H1 (cell line): Measurements from ENCODE around the gene NBL1. TPM values are rescaled to one million over a fixed set of nuclear protein-coding genes. Genes with fewer than 3 reads are reported as not detected.
"Not testable (repeated sequence)": the region's sequence is repeated elsewhere in the genome, so short reads cannot be mapped to it uniquely, and the experiment has no call there.

ENCODE experiments used
- CTCF ChIA-PET: fragments of 300-600 bp; sonication (Branson Sonifier 250); formaldehyde crosslinking; loops from one replicate; lab custom pipeline; 2021; ENCODE audit not compliant: partially characterized antibody; lab: Charles Lee
- POLR2A ChIA-PET: fragments of 300-600 bp; sonication (Branson Sonifier 250); formaldehyde crosslinking; loops from one replicate; lab custom pipeline; 2021; ENCODE audit warnings: inconsistent platforms; ENCODE audit not compliant: partially characterized antibody; lab: Charles Lee
- DNase-seq, 2 experiments: peaks; one replicate each; pipeline versions ENCODE4 v3.0.0 to v3.0.0-alpha.2; 2010 to 2022; ENCODE audit warnings: low spot score in 2 of 2, low read depth in 1 of 2, mixed read lengths in 1 of 2
- FAIRE-seq: peaks from 2 replicates; lab custom pipeline; 2011; peaks lifted over from hg19 to GRCh38; lab: Jason Lieb, UNC
- H2AFZ ChIP-seq: 2 replicates; pipeline ENCODE4 v1.8.1; 2012; ENCODE audit warnings: low read length, inconsistent platforms
- H2AK5ac ChIP-seq: 2 replicates; pipeline ENCODE4 v1.6.1; 2013; ENCODE audit warnings: low read depth, low read length
- H2BK120ac ChIP-seq: replicated peaks from 2 replicates; pipeline ENCODE3; 2013; ENCODE audit warnings: low read depth, low read length, inconsistent platforms
- H2BK12ac ChIP-seq: 2 replicates; pipeline ENCODE4 v1.6.1; 2013; ENCODE audit warnings: low read depth, low read length
- H2BK15ac ChIP-seq: 2 replicates; pipeline ENCODE4 v1.6.1; 2013; ENCODE audit warnings: low read length
- H2BK20ac ChIP-seq: 2 replicates; pipeline ENCODE4 v1.6.1; 2013; ENCODE audit warnings: low read length
- H2BK5ac ChIP-seq: 2 replicates; pipeline ENCODE4 v1.6.1; 2013; ENCODE audit warnings: low read depth, low read length
- H3K14ac ChIP-seq: 2 replicates; pipeline ENCODE4 v1.6.1; 2013; ENCODE audit warnings: inconsistent platforms; ENCODE audit not compliant: insufficient read length
- H3K18ac ChIP-seq: 2 replicates; pipeline ENCODE4 v1.6.1; 2013; ENCODE audit warnings: low read length; ENCODE audit errors: extremely low read depth
- H3K23ac ChIP-seq: 2 replicates; pipeline ENCODE4 v1.6.1; 2013; ENCODE audit warnings: inconsistent platforms; ENCODE audit not compliant: insufficient read length
- H3K23me2 ChIP-seq: 2 replicates; pipeline ENCODE4 v1.6.1; 2013; ENCODE audit warnings: low read depth, low read length
- H3K27ac ChIP-seq: 2 replicates; pipeline ENCODE4 v1.6.1; 2011; ENCODE audit warnings: low read depth, low read length, inconsistent platforms
- H3K27me3 ChIP-seq, 4 experiments: replicated peaks in 1 of 4; 1 replicate in 1 of 4; 2 replicates in 3 of 4; pipeline versions ENCODE4 v1.6.1 to v1.8.1; 2011 to 2013; ENCODE audit warnings: low read length in 3 of 4, mild to moderate bottlenecking in 3 of 4, inconsistent platforms in 2 of 4, mixed read lengths in 2 of 4, moderate library complexity in 1 of 4; ENCODE audit not compliant: control insufficient read depth in 3 of 4, insufficient read depth in 3 of 4; ENCODE audit errors: extremely low read depth in 1 of 4
- H3K36me3 ChIP-seq, 4 experiments: 2 replicates each; pipeline versions ENCODE4 v1.6.1 to v1.8.1; 2011 to 2013; ENCODE audit warnings: mild to moderate bottlenecking in 4 of 4, low read length in 3 of 4, moderate library complexity in 2 of 4, control low read depth in 1 of 4, inconsistent platforms in 1 of 4; ENCODE audit not compliant: insufficient read depth in 4 of 4, control insufficient read depth in 2 of 4
- H3K4ac ChIP-seq: replicated peaks from 2 replicates; pipeline ENCODE3; 2013; ENCODE audit warnings: low read length, low read depth, mixed read lengths, inconsistent platforms; ENCODE audit not compliant: insufficient read length
- H3K4me1 ChIP-seq, 4 experiments: replicated peaks in 1 of 4; 1 replicate in 1 of 4; 2 replicates in 3 of 4; pipeline versions ENCODE4 v1.6.1 to v1.8.1; 2011 to 2013; ENCODE audit warnings: low read length in 3 of 4, inconsistent platforms in 2 of 4, mixed read lengths in 1 of 4; ENCODE audit not compliant: insufficient read depth in 4 of 4, control insufficient read depth in 3 of 4
- H3K4me2 ChIP-seq, 2 experiments: 2 replicates each; pipeline versions ENCODE4 v1.6.1 to v1.8.1; 2011 to 2013; ENCODE audit warnings: low read depth in 2 of 2, low read length in 2 of 2, control low read depth in 1 of 2, inconsistent platforms in 1 of 2, mild to moderate bottlenecking in 1 of 2; ENCODE audit not compliant: insufficient read depth in 1 of 2
- H3K4me3 ChIP-seq, 4 experiments: fragments of 200-600, 300-600 bp in 1 of 4; sonication (generic), shearing (Covaris generic), sonication (Bioruptor Twin) in 1 of 4; 2 replicates each; pipeline versions ENCODE4 v1.5.1 to v1.8.1; 2011 to 2016; ENCODE audit warnings: low read length in 4 of 4, low read depth in 3 of 4, control low read depth in 2 of 4, inconsistent platforms in 2 of 4, mild to moderate bottlenecking in 2 of 4, mixed read lengths in 1 of 4, moderate library complexity in 1 of 4; ENCODE audit not compliant: insufficient read depth in 2 of 4; ENCODE audit errors: extremely low read depth in 1 of 4
- H3K56ac ChIP-seq: replicated peaks from 2 replicates; pipeline ENCODE3; 2013; ENCODE audit warnings: low read depth, mild to moderate bottlenecking, mixed read lengths, low read length, inconsistent platforms; ENCODE audit not compliant: insufficient read length
- H3K79me1 ChIP-seq: 2 replicates; pipeline ENCODE4 v1.6.1; 2013; ENCODE audit warnings: low read depth, low read length, control low read depth
- H3K79me2 ChIP-seq, 2 experiments: 2 replicates each; pipeline versions ENCODE4 v1.6.1 to v1.8.1; 2012 to 2013; ENCODE audit warnings: low read length in 2 of 2, mild to moderate bottlenecking in 2 of 2, inconsistent platforms in 1 of 2; ENCODE audit not compliant: insufficient read depth in 2 of 2, control insufficient read depth in 1 of 2
- H3K9ac ChIP-seq, 4 experiments: replicated peaks in 1 of 4; 1 replicate in 1 of 4; 2 replicates in 3 of 4; pipeline versions ENCODE4 v1.6.1 to v1.8.1; 2011 to 2013; ENCODE audit warnings: low read depth in 3 of 4, low read length in 3 of 4, control low read depth in 2 of 4, mild to moderate bottlenecking in 2 of 4, moderate library complexity in 2 of 4, inconsistent platforms in 1 of 4; ENCODE audit errors: extremely low read depth in 1 of 4
- H3K9me3 ChIP-seq, 2 experiments: 2 replicates each; pipeline versions ENCODE4 v1.6.1 to v1.8.1; 2012 to 2013; ENCODE audit warnings: mild to moderate bottlenecking in 2 of 2, moderate library complexity in 2 of 2, control low read depth in 1 of 2, inconsistent platforms in 1 of 2, low read depth in 1 of 2, low read length in 1 of 2, mixed read lengths in 1 of 2; ENCODE audit not compliant: insufficient read depth in 2 of 2
- H4K20me1 ChIP-seq, 2 experiments: replicated peaks in 1 of 2; 2 replicates each; pipeline versions ENCODE3 to v1.8.1; 2011 to 2013; ENCODE audit warnings: inconsistent platforms in 2 of 2, low read length in 2 of 2, mild to moderate bottlenecking in 1 of 2; ENCODE audit not compliant: insufficient read depth in 2 of 2, control insufficient read depth in 1 of 2
- H4K5ac ChIP-seq: 2 replicates; pipeline ENCODE4 v1.6.1; 2013; ENCODE audit warnings: low read length, low read depth, mixed read lengths, inconsistent platforms; ENCODE audit not compliant: insufficient read length
- H4K8ac ChIP-seq: 2 replicates; pipeline ENCODE4 v1.8.0; 2013; ENCODE audit warnings: mild to moderate bottlenecking, moderate library complexity, low read length, inconsistent platforms; ENCODE audit not compliant: insufficient read depth; ENCODE audit errors: extremely low read depth
- H4K91ac ChIP-seq: replicated peaks from 2 replicates; pipeline ENCODE3; 2013; ENCODE audit warnings: low read length, mixed read lengths, inconsistent platforms; ENCODE audit not compliant: insufficient read length
- WGBS, 2 experiments: shearing (Covaris generic) in 1 of 2; methylation state at CpG; one replicate each; pipeline versions ENCODE4 v1.1.6 to v1.1.7; 2013 to 2015; ENCODE audit warnings: low lambda C conversion rate in 2 of 2, mixed read lengths in 2 of 2, inconsistent platforms in 1 of 2, low coverage in 1 of 2, missing lambda C conversion rate in 1 of 2; ENCODE audit not compliant: insufficient replicate concordance in 2 of 2, insufficient coverage in 1 of 2, insufficient read length in 1 of 2; ENCODE audit errors: extremely low coverage in 1 of 2, missing lambda C conversion rate in 1 of 2; 5-methylcytosine and 5-hydroxymethylcytosine counted together
- polyA plus RNA-seq, 7 experiments: library from polyadenylated mRNA; depleted of rRNA in 3 of 7; stranded (reverse) in 5 of 7; unstranded in 2 of 7; fragments of >200 nt in 5 of 7; fragments of 200-250 nt in 2 of 7; gene quantifications; 1 replicate in 5 of 7; 2 replicates in 1 of 7; 4 replicates in 1 of 7; pipeline versions ENCODE4 v1.2.1 to v1.2.3, GENCODE V29; 2011 to 2013; ENCODE audit warnings: missing spikeins in 2 of 7, mixed read lengths in 2 of 7
- total RNA-seq: library from RNA; stranded (reverse); fragmentation: NEBNext Ultra II Directional; extraction: Animal tissue kit (Norgen Biotek cat#: 25700); gene quantifications from 2 replicates; pipeline ENCODE4 v1.2.1, GENCODE V29; 2021

NBL1 gene
- total and polyA plus RNA-seq, 2 of the 8 experiments (the other 6 are each of a cell fraction or from before 2014, with no cell fraction given), result 8.7 to 9.7 TPM

DNA sequence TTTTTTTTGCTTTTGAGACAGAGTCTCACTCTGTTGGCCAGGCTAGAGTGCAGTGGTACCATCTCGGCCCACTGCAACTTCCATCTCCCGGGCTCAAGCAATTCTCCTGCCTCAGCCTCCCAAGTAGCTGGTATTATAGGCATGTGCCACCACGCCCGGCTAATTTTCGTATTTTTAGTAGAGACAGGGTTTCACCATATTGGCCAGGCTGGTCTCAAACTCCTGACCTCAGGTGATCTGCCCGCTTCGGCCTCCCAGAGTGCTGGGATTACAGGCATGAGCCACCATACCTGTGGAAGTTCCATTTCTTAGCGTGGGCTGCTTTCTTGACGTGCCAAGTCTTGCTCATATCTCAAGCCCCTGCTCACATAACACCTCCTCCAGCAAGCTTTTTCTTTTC lies 9.0 kb upstream of the NBL1 start:
- H4K8ac ChIP-seq, H4K91ac ChIP-seq, H3K79me1 ChIP-seq, H3K4me2 ChIP-seq, H2BK15ac ChIP-seq, FAIRE-seq, H3K36me3 ChIP-seq, H3K27ac ChIP-seq, H3K9ac ChIP-seq, H3K14ac ChIP-seq, H3K56ac ChIP-seq, H4K20me1 ChIP-seq, H2AFZ ChIP-seq, H2BK120ac ChIP-seq, POLR2A ChIA-PET, H2BK20ac ChIP-seq, H3K23me2 ChIP-seq, H3K18ac ChIP-seq, H3K9me3 ChIP-seq, DNase-seq, H3K4me1 ChIP-seq, H3K4me3 ChIP-seq, H2BK5ac ChIP-seq, H2AK5ac ChIP-seq, H3K79me2 ChIP-seq, H3K4ac ChIP-seq, H3K27me3 ChIP-seq, H2BK12ac ChIP-seq, H3K23ac ChIP-seq, H4K5ac ChIP-seq: not testable (repeated sequence)
- CTCF ChIA-PET, result interaction anchor here (0.6 to 1.6 kb wide), 5 partner anchors 11 to 372 kb away, joined by 3 to 4 read pairs (median 3); no protein-coding TSS in a partner anchor
- 96% methylated on average over 9 of the region's 9 CpGs; no CpG with 5 or more reads in 1 of the 2 experiments for WGBS, 2 experiments
